Calu3 (cell line): ENCODE results near the gene MTPN. TPM values are rescaled to one million over a fixed set of nuclear protein-coding genes. Genes with fewer than 3 reads are reported as not detected.

Source experiments
- BruUV-seq: library from RNA; stranded (reverse); fragments of 400-500 nt; replicated peaks from 2 replicates; lab custom pipeline; 2021; lab: Mats Ljungman, UMichigan
- CTCF ChIA-PET: fragments of 300-600 bp; sonication (Branson Sonifier 250); formaldehyde crosslinking; loops from one replicate; lab custom pipeline; 2022; ENCODE audit warnings: antibody characterized with exemption; lab: Charles Lee
- DNase-seq: peaks from one replicate; pipeline ENCODE4 v3.0.0; 2022
- H3K27ac Mint-ChIP-seq: one replicate; pipeline ENCODE4 v1.8.0; 2022; ENCODE audit warnings: mixed read lengths; ENCODE audit not compliant: unreplicated experiment
- H3K27me3 Mint-ChIP-seq: one replicate; pipeline ENCODE4 v1.8.0; 2022; ENCODE audit warnings: mixed read lengths; ENCODE audit not compliant: unreplicated experiment
- H3K36me3 Mint-ChIP-seq: one replicate; pipeline ENCODE4 v1.8.0; 2022; ENCODE audit warnings: mild to moderate bottlenecking, moderate library complexity, mixed read lengths; ENCODE audit not compliant: insufficient read depth, unreplicated experiment
- H3K4me1 Mint-ChIP-seq: one replicate; pipeline ENCODE4 v1.8.0; 2022; ENCODE audit warnings: mild to moderate bottlenecking, low read depth, mixed read lengths; ENCODE audit not compliant: unreplicated experiment
- H3K4me3 Mint-ChIP-seq: one replicate; pipeline ENCODE4 v1.8.0; 2022; ENCODE audit warnings: mild to moderate bottlenecking, low read depth, moderate library complexity, mixed read lengths; ENCODE audit not compliant: unreplicated experiment
- H3K9me3 Mint-ChIP-seq: one replicate; pipeline ENCODE4 v1.8.0; 2022; ENCODE audit warnings: low read depth, mixed read lengths; ENCODE audit not compliant: unreplicated experiment
- intact Hi-C: fragments of 100-400 bp; cut with micrococcal nuclease; formaldehyde crosslinking; loops from one replicate; pipeline ENCODE4 v1.10.0; 2022; ENCODE audit not compliant: unreplicated experiment
- total RNA-seq: library from RNA; stranded (reverse); gene quantifications from 2 replicates; pipeline ENCODE4 v1.2.3, GENCODE V29; 2022
- TF ChIP-seq, protein P1 (sequence below): fragments of 200-600 bp; IDR thresholded peaks from one replicate; pipeline ENCODE4 v1.8.0; 2022; ENCODE audit warnings: antibody characterized with exemption; ENCODE audit not compliant: unreplicated experiment

The MTPN gene
- total RNA-seq, 1 experiment from 2014 or later, result 122 TPM

- Mint-ChIP-seq H3K36me3 (peaks cover 19% of the 10 kb centered on the region), H3K27me3 (no peaks in the 10 kb centered on the region), H3K4me1 (peaks cover 19% of the 10 kb centered on the region), H3K9me3 (no peaks in the 10 kb centered on the region), H3K27ac (no peak overlapping the region), H3K4me3 (no peak overlapping the region)
- TF ChIP-seq, protein P1, sequence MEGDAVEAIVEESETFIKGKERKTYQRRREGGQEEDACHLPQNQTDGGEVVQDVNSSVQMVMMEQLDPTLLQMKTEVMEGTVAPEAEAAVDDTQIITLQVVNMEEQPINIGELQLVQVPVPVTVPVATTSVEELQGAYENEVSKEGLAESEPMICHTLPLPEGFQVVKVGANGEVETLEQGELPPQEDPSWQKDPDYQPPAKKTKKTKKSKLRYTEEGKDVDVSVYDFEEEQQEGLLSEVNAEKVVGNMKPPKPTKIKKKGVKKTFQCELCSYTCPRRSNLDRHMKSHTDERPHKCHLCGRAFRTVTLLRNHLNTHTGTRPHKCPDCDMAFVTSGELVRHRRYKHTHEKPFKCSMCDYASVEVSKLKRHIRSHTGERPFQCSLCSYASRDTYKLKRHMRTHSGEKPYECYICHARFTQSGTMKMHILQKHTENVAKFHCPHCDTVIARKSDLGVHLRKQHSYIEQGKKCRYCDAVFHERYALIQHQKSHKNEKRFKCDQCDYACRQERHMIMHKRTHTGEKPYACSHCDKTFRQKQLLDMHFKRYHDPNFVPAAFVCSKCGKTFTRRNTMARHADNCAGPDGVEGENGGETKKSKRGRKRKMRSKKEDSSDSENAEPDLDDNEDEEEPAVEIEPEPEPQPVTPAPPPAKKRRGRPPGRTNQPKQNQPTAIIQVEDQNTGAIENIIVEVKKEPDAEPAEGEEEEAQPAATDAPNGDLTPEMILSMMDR, result no peak
- CTCF ChIA-PET, result no interaction called here
- intact Hi-C loops, result no loop called here
- BruUV-seq, result no TSS peak
- DNase-seq, result no peak
These were observed 2.4 kb upstream of the MTPN start for GRCh38 chr7:135979471-135980011.

GRCh38 chr7:135978624-135979023 lies 1.5 kb upstream of the MTPN start:
- no peaks in the 10 kb centered on the region for H3K27me3 Mint-ChIP-seq
- peaks cover 23% of the 10 kb centered on the region for H3K4me1 Mint-ChIP-seq
- TF ChIP-seq, protein P1, result no peak
- no peak overlapping the region for H3K4me3 Mint-ChIP-seq
- CTCF ChIA-PET, result no interaction called here
- intact Hi-C loops, result no loop called here
- DNase-seq, result no peak
- H3K36me3 Mint-ChIP-seq, result peaks cover 19% of the 10 kb centered on the region
- BruUV-seq, result no TSS peak
- no peak overlapping the region for H3K27ac Mint-ChIP-seq
- no peaks in the 10 kb centered on the region for H3K9me3 Mint-ChIP-seq

- TF ChIP-seq, protein P1, result no peak
- H3K27me3 Mint-ChIP-seq, result no peaks in the 10 kb centered on the region
- H3K27ac Mint-ChIP-seq, result peak overlapping the region; percentile 91
- H3K4me1 Mint-ChIP-seq, result peaks cover 30% of the 10 kb centered on the region
- no peak for DNase-seq
- H3K9me3 Mint-ChIP-seq, result no peaks in the 10 kb centered on the region
- CTCF ChIA-PET, result no interaction called here
- BruUV-seq, result no TSS peak
- intact Hi-C loops, result no loop called here
- H3K36me3 Mint-ChIP-seq, result peaks cover 19% of the 10 kb centered on the region
- peak overlapping the region; percentile 87 for H3K4me3 Mint-ChIP-seq
These were observed 545 bp upstream of the MTPN start for GRCh38 chr7:135977742-135978066.

DNA sequence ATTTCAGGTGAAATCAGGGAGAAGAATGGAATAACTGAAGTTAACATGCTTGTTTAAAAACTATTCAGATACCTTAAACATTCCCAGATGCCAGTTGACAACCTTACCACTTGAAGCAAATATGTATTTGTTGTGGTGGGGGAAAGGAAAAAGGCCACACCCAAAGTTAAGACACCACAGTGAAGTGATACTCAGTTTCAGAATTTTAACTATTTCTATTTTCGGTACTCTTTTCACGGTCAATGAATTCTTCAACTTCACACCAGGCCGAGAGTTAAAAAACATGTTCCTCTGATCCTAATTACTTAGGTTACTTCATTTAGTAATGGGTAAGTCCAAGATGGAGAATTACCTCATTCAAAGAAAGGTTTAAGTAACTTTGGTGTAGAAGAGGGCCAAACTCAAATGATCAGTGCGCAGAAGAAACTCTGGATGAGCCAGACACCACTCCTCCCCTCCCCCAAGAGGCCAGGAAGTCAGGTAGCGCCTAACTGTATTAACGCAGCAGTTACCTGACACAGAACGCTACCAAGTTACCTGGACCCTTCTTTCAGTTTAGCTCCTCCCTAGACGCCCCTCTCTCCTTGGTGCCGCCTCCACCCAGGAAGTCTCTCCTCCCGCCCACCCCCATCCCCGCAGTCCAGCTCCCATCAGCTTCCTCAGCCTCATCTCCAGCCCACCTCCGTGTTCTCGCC lies 700 bp downstream of the MTPN start:
- Mint-ChIP-seq H3K9me3 (no peaks in the 10 kb centered on the region), H3K4me1 (peaks cover 36% of the 10 kb centered on the region), H3K27me3 (no peaks in the 10 kb centered on the region), H3K27ac (peak overlapping the region; percentile 91), H3K4me3 (peak overlapping the region; percentile 87), H3K36me3 (peaks cover 19% of the 10 kb centered on the region)
- TSS peak; percentile 31 for BruUV-seq
- DNase-seq, result peak; percentile 15
- CTCF ChIA-PET, result no interaction called here
- intact Hi-C loops, result no loop called here
- TF ChIP-seq, protein P1, result no peak
